Mesodermal cell (in vitro differentiated cells): ENCODE measurements around the gene C6orf132.
A peak's percentile ranks its signal among the peaks of the same experiment; 100 is the strongest.

ENCODE experiments used
- H3K27ac ChIP-seq: 2 replicates; pipeline ENCODE4 v1.7.0; 2013; ENCODE audit warnings: mild to moderate bottlenecking, low read depth, low read length, moderate library complexity; ENCODE audit not compliant: severe bottlenecking
- H3K36me3 ChIP-seq: 2 replicates; pipeline ENCODE4 v1.7.1; 2013; ENCODE audit warnings: mild to moderate bottlenecking, low read length, moderate library complexity; ENCODE audit not compliant: control insufficient read depth, insufficient read depth
- H3K4me1 ChIP-seq: one replicate; pipeline ENCODE4 v1.7.1; 2013; ENCODE audit warnings: mild to moderate bottlenecking, low read length; ENCODE audit not compliant: insufficient read depth, control insufficient read depth, poor library complexity, severe bottlenecking
- H3K4me3 ChIP-seq: 2 replicates; pipeline ENCODE4 v1.7.0; 2013; ENCODE audit warnings: low read length, control low read depth, mild to moderate bottlenecking; ENCODE audit not compliant: insufficient read depth, poor library complexity, severe bottlenecking; ENCODE audit errors: extremely low read depth
- H3K9me3 ChIP-seq: 2 replicates; pipeline ENCODE4 v1.7.1; 2013; ENCODE audit warnings: mild to moderate bottlenecking, low read length, moderate library complexity; ENCODE audit not compliant: control insufficient read depth
- WGBS, 2 experiments: methylation state at CpG; one replicate each; pipeline ENCODE4 v1.1.5; 2013; ENCODE audit warnings: missing lambda C conversion rate in 2 of 2; ENCODE audit not compliant: insufficient coverage in 2 of 2; 5-methylcytosine and 5-hydroxymethylcytosine counted together

C6orf132 gene

DNA sequence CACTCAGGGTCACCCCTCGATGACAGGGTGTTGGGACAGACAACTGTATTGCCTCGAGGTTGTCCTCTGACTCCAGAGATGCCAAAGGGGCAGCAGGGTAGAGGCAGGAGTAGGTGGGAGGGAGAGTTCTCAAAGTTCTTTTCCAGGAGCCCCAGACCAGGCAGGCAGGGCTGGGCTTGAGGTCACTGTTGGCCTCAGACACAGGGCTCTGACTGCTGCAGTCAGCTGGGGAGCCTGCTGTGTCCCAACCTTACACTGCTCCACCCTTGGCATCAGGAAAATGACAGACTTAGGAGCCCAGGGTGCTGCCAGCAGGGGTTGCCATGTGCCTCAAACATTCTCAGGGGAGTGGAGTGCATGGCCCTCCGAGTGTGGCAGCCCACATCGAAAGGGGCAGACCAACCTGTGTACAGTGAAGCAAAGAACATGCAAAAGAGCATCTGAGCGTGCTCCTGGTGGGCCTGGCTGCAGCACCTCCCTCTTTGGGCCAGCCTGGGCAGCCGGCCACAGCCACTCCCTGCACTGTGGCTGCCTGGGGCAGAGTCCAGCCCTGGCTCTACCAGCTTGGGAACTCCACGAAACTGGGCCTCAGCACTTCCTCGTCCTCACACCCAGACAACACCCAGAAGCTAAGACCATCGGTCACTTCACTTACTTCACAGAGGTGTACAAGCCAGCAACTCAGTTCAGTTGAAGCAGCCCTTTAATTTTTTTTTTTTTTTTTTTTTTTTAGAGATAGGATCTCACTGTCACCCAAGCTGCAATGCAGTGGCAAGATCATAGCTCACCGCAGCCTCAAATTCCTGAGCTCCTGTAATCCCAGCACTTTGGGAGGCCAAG is 24.0 kb downstream of the C6orf132 start:
- no peak overlapping the region for H3K4me3 ChIP-seq
- WGBS, 2 experiments = 74 to 89% methylated on average over 8 to 10 of the region's 10 CpGs

DNA sequence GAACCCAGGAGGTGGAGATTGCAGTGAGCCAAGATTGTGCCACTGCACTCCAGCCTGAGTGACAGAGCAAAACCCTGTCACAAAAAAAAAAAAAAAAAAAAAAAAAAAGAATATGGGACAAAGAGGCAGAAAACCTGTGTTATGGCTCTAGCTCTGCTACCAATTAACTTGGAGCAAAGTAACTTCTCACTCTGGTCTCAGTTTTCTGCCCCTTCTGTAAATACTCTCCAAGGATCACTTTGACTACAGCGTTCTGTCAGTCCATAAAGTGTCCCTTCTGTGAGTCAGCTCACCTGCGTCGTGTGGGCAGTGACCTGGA is 24.6 kb downstream of the C6orf132 start:
- H3K4me1 ChIP-seq = peaks cover 17% of the 10 kb centered on the region
- no peak overlapping the region for H3K27ac ChIP-seq
- WGBS, 2 experiments = 93 to 96% methylated on average over 3 of the region's 3 CpGs

More for the DNA sequence above, 24.0 kb downstream of the C6orf132 start:
- Histone ChIP-seq H3K4me1 (peaks cover 19% of the 10 kb centered on the region), H3K27ac (no peak overlapping the region), H3K9me3 (no peaks in the 10 kb centered on the region), H3K36me3 (no peaks in the 10 kb centered on the region)

DNA sequence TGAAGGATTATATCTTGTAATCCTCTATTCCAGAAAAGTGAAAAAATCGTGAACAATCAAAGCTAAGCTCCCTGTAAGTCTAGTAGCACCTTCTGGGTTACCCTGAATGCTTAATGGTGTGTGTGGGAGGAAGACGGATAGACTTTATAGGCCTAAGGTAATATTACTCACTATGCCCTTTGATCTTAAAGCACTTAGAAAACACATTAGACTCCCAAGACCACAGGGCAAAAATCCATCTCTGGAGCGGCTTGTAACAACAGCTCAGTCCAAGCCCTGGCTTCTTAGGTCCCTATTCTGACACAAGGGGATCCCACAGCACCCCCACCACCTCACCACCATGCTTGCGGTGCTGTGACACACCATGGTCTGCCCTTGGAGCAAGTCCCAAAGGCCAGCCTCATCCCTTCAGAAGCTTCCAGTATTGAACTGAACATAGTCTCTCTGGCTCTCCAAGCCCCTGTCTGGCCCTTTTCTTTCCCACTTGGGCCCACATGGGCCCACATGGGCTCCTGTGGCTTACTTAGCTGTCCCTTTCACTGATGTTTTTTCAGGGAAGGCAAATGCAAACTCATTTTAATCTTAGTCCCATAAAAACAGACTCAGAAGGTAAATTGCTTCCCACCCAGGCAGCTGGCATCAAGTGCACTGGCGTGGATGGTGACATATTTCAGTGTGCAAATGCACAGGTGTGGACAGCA is 28.3 kb downstream of the C6orf132 start:
- Histone ChIP-seq H3K36me3 (peaks cover 4% of the 10 kb centered on the region), H3K9me3 (no peaks in the 10 kb centered on the region), H3K4me1 (peaks cover 2% of the 10 kb centered on the region), H3K27ac (no peak overlapping the region), H3K4me3 (no peak overlapping the region)
- 94 to 95% methylated on average over 3 to 4 of the region's 5 CpGs for whole genome bisulfite sequencing, 2 experiments

More for the DNA sequence above, 24.6 kb downstream of the C6orf132 start:
- Histone ChIP-seq H3K9me3 (no peaks in the 10 kb centered on the region), H3K36me3 (no peaks in the 10 kb centered on the region), H3K4me3 (no peak overlapping the region)

DNA sequence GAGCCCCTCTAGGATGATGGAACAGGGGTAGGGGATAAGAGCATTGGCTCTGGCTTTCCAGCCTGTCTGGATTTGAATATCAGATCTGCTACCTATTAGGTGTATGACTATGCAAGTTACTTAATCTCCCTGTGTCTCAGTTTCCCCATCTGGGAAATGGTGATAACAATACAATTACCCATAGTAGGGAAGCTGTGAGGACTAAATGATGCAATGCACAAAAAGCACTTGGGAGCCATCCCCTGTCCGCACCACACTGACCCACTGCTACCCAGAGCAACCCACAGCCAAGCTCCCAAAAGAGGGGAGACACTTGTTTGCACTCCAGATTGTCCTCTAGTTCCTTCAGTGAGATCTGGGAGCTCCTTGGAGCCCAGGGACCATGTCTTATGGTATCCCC is 30.1 kb downstream of the C6orf132 start:
- H3K4me1 ChIP-seq = no peaks in the 10 kb centered on the region
- peaks cover 4% of the 10 kb centered on the region for H3K36me3 ChIP-seq
- no peaks in the 10 kb centered on the region for H3K9me3 ChIP-seq
- 89 to 100% methylated on average over 1 of the region's 1 CpG for WGBS, 2 experiments
- H3K4me3 ChIP-seq = no peak overlapping the region
- H3K27ac ChIP-seq = no peak overlapping the region

DNA sequence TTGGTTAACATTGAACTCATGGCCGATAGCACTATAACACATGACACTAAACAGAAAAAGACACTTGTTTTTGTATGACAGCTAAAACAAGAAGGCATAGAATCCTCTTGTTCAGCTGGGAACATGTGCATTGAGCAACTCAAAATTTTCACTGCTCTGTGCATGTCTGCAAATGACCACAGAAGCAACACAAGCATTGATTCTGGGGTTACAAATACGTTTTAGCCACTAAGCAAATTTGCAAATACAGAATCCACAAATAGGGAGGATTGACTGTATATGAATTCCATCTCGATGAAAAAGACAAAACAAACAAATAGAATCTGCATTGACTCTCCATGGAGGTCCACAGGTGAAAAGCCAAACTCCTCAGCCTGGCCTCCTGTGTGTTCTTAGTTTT is 31.7 kb downstream of the C6orf132 start:
- WGBS, 2 experiments = 88% methylated on average over 1 of the region's 3 CpGs; no CpG with 5 or more reads in 1 of the 2 experiments
- H3K4me3 ChIP-seq = no peak overlapping the region
- no peaks in the 10 kb centered on the region for H3K9me3 ChIP-seq
- no peak overlapping the region for H3K27ac ChIP-seq
- H3K4me1 ChIP-seq = no peaks in the 10 kb centered on the region
- peaks cover 4% of the 10 kb centered on the region for H3K36me3 ChIP-seq

DNA sequence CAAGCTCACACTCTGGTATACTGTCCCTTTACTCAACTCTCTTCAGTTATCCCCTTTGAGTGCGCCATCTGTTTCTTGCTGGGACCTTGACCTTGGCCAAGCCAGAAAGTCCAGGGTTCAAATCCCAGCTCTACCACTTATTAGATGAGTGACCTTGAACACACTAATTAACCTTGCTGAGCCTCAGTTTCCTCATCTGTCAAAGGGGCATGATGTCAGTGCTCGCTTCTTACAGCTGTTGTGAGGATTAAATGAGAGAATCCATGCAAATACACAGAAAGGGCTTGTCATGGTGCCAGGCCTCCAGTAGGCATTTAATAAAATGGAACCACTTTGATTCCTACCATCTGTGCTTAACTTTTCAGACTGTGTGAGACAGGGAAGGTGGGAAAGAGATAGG is 34.3 kb downstream of the C6orf132 start:
- WGBS, 2 experiments = 90 to 100% methylated on average over 2 of the region's 2 CpGs
- Histone ChIP-seq H3K9me3 (no peaks in the 10 kb centered on the region), H3K36me3 (peaks cover 4% of the 10 kb centered on the region), H3K4me1 (peaks cover 5% of the 10 kb centered on the region), H3K27ac (no peak overlapping the region), H3K4me3 (no peak overlapping the region)

DNA sequence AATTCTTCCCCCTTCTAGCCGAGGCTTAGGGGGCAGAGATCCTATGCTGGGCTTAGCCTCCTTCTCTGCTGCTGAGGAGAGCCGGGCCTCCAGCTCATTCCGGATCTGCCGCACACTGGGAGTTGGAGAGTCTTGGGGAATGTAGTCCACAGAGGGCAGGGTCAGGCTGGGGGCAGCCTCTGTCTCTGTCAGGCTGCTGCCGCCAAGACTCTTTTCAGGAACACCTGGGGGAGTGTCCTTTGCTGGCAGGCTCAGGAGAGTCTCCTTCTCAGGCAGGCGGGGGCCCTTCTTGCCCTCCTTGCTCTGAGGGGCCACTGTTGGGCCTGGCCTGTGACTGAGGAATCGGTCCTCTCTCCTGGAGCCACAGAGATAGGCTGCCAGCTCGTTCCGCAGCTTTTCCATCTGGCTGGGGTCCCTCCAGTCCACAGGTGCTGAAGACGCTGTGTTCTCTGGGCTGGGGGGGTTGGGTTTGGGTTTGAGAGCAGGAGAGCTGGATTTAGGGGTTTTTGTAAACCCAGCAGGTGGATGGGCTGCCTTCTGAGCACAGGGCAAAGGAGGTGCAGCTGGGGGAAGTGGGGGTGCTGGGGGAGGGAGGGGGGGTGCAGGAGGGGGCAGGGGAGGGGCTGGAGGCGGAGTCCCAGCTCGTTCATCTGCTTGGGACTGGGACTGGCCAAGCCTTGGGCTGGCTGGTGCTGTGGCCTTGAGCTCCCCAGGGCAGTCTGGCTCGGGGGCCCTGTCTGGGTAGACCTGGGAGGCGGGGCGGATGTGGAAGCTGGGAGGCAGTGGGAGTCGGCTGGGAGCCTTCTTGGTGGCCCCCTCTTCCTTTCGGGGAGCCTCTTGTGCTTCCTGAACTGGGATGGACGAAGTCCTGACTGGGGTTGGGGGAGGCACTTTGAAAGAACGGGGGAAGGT is 36.1 kb downstream of the C6orf132 start:
- H3K9me3 ChIP-seq = no peaks in the 10 kb centered on the region
- 87 to 89% methylated on average over 9 to 14 of the region's 19 CpGs for WGBS, 2 experiments
- H3K27ac ChIP-seq = no peak overlapping the region
- peaks cover 5% of the 10 kb centered on the region for H3K4me1 ChIP-seq
- H3K4me3 ChIP-seq = no peak overlapping the region
- H3K36me3 ChIP-seq = peaks cover 4% of the 10 kb centered on the region

DNA sequence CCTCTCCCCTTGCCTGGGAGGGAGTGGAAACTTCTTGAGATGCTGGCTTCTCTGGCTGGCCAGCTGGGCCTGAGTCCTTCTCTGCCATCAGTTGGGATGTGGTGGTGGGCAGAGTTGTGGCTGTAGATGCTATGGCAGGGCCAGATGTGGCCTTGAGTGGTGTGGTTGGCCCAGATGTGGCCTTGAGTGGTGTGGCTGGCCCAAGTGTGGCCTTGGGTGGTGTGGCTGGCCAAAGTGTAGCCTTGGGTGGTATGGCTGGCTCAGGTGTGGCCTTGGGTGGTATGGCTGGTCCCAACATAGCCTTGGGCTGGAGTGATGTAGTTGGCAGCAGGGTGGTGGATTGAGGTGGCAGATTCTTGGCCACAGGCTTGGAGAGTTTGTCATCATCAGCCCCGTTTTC is 36.7 kb downstream of the C6orf132 start:
- Histone ChIP-seq H3K4me3 (no peak overlapping the region), H3K9me3 (no peaks in the 10 kb centered on the region), H3K4me1 (peaks cover 7% of the 10 kb centered on the region), H3K36me3 (peaks cover 4% of the 10 kb centered on the region), H3K27ac (no peak overlapping the region)
- 83% methylated on average over 1 of the region's 1 CpG; no CpG with 5 or more reads in 1 of the 2 experiments for WGBS, 2 experiments

DNA sequence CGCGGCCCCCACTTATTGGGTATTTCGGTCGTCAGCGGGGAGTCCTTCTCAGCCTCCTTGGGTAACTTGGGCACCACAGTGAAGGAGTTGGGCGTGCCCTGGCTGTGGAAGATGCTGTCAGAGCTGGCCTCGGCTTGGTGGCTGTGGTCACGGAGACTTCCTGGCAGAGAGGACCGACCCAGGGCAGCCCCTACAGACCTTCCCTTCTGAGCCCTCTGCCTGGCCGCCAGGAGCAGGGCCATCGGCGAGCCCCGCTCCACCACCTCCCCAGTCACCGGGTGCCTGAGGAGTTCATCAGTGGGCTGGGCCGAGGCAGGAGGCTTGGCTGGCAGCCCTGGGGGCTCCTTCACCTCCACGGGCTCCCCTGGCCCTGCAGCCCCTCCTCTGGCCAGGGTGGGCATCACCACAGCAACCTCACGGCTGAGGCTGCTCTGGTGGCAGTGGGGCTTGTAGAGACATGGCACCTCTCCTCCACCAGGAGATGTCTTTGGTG is 37.2 kb downstream of the C6orf132 start:
- WGBS, 2 experiments = 92 to 97% methylated on average over 13 to 16 of the region's 17 CpGs
- H3K36me3 ChIP-seq = peaks cover 4% of the 10 kb centered on the region
- H3K4me1 ChIP-seq = peaks cover 13% of the 10 kb centered on the region
- H3K4me3 ChIP-seq = no peak overlapping the region
- no peaks in the 10 kb centered on the region for H3K9me3 ChIP-seq
- no peak overlapping the region for H3K27ac ChIP-seq

DNA sequence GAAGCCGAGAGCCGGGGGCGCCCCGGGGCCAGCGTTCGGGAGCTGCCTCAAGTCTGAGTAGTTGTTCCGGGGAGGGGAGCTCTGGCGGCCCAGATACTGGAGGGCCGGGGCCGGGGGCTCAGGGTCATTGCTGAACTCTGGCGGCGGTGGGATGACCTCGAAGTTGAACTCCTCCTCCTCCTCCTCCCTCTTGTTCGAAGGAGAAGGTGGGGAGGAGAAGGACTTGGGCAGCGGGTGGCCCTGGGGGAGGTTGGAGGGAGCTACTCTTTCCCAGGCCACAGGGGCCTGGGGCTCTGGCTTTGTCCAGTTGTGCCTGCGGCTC is 37.7 kb downstream of the C6orf132 start:
- Histone ChIP-seq H3K36me3 (peaks cover 1% of the 10 kb centered on the region), H3K4me3 (peak overlapping the region; percentile 31), H3K9me3 (no peaks in the 10 kb centered on the region), H3K27ac (no peak overlapping the region), H3K4me1 (peaks cover 16% of the 10 kb centered on the region)
- 39 to 83% methylated on average over 1 to 9 of the region's 16 CpGs for WGBS, 2 experiments
